Measurements from ENCODE around the gene TMEM140.
"Not testable (repeated sequence)": the region's sequence is repeated elsewhere in the genome, so short reads cannot be mapped to it uniquely, and the experiment has no call there.

Gene TMEM140

GRCh38 chr7:135197343-135197742 is 49.5 kb downstream of the TMEM140 start:
- no peak for DNase-seq

GRCh38 chr7:135197906-135198655 is 50.2 kb downstream of the TMEM140 start:
- DNase-seq: no peak

GRCh38 chr7:135199439-135199838 is 51.6 kb downstream of the TMEM140 start:
- no peak for DNase-seq

- DNase-seq: no peak
These were observed 53.0 kb downstream of the TMEM140 start for GRCh38 chr7:135200821-135201331.

- no peak for DNase-seq
These were observed 53.5 kb downstream of the TMEM140 start for GRCh38 chr7:135201350-135201749.

GRCh38 chr7:135204341-135204749 is 56.5 kb downstream of the TMEM140 start:
- no peak for DNase-seq

- no peak for DNase-seq
These were observed 57.0 kb downstream of the TMEM140 start for GRCh38 chr7:135204876-135205275.

GRCh38 chr7:135205850-135206249 is 58.0 kb downstream of the TMEM140 start:
- no peak for DNase-seq

DNA sequence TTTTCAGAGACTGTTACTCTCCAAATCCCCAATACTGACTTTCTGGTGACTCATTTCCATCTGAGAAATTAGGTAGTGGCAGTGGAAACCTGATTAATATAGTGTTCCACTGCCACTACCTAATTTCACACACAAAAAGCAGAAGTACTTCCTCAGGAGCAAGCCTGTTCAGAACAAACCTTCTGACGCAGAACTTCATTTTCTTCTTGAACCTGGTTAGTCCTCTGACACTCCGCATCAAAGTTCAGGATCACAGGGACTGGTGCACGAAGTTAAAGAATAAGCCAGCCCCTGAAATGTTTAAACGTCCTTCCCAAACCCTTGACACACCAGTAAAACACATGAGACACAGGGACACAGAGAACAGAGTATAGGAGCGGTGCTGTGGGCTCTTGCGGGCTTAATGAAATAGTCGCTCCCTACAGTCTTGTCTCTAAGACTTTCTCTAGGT is 59.1 kb downstream of the TMEM140 start:
- DNase-seq: peak; percentile 6

GRCh38 chr7:135207406-135208101 is 59.7 kb downstream of the TMEM140 start:
- no peak for DNase-seq

- no peak for DNase-seq
These were observed 60.4 kb downstream of the TMEM140 start for GRCh38 chr7:135208102-135208793.

DNA sequence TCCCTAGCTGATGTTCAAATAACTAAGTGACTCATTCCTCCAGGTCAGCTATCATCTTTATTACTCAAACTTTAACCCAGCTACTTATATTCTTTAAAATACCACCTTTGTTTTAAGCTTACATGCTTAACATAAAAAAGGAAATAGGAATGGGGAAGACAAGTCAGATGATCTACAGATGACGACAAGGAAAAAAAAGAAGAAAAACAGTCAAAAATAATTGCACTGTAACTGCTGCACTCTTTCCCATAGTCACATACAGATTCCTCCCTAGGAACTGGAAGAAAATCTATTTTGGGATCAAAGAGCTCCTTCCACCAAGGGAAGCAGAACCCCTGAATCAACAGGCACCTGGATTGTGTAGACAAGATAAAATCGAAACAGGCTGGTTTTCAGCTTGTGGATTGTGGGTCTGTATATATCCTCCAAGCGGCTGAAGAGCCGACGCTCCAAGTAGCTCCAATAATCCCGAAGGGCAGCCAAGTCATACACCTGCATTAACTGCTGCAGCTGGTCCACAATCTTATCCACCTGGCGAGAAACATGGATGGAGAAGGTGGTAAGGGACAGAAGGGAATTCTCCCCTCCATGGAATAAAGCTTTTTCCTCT is 61.5 kb downstream of the TMEM140 start:
- no peak for DNase-seq

GRCh38 chr7:135210888-135211178 is 63.0 kb downstream of the TMEM140 start:
- DNase-seq: no peak

GRCh38 chr7:135211179-135211945 is 63.5 kb downstream of the TMEM140 start, which contains the start of gene WDR91:
Gene WDR91, minus strand, starts transcription at chr7:135211526. Its CDS starts 24 bp downstream, at chr7:135211502.
- peak; percentile 97 for DNase-seq

DNA sequence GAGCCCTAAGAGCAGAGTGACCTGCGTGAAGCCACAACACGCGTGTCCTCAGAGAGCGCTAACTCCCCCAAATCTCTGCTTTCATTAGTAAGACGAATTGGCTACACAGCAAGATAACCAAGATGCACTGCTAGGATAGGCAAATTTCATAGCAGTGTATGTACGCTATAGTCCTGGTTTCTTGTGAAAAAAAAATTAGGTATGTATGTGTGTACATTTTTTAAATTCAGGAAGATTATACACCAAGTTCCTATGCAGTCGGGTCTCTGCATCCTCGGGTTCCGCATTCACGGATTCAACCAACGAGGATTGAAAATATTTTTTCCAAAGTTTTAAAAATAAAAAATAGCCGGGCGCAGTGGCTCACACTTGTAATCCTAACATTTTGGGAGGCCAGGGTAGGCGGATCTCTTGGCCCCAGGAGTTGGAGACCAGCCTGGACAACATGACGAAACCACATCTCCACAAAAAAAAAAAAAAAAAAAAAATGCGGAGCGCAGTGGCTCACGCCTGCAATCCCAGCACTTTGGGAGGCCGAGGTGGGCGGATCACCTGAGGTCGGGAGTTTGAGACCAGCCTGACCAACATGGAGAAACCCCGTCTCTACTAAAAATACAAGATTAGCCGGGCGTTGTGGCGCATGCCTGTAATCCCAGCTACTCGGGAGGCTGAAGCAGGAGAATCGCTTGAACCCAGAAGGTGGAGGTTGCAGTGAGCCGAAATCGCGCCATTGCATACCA is 64.2 kb downstream of the TMEM140 start:
- not testable (repeated sequence) for DNase-seq

GRCh38 chr7:135213831-135214230 is 66.0 kb downstream of the TMEM140 start:
- DNase-seq: no peak

DNA sequence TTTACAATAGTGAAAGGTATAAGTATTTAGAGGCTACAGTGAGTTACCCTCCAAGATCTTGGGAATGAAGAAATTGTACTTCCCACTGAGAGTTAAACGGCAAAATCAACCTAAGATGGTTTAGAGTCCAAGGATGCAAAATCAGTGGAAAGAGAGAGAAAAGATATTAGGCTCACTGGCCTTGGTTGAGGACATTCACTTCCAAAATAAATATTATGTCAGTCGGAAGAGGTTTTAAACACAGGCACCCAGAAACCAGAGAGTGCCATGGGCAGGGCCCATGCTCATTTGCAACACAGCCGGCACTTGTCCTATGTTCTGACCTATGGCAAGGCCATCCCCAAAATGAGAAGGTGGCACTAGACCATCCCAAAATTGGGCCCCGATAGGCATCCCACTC is 67.3 kb downstream of the TMEM140 start:
- no peak for DNase-seq

GRCh38 chr7:135215698-135216097 is 67.8 kb downstream of the TMEM140 start:
- no peak for DNase-seq
